Mucosa of descending colon (tissue), 3 donors: ENCODE data around the gene MTA3. TPM values are rescaled to one million over a fixed set of nuclear protein-coding genes. Genes with fewer than 3 reads are reported as not detected.
A peak's percentile ranks its signal among the peaks of the same experiment; 100 is the strongest.

ENCODE experiments used
- ATAC-seq: fragments of 200-7000 bp; cut with Tn5 transposase; one replicate; pipeline ENCODE4 v1.9.1; 2020; ENCODE audit warnings: mild to moderate bottlenecking, moderate library complexity
- DNase-seq, 3 donors: peaks; one replicate each; pipeline ENCODE4 v3.0.0-alpha.2; 2020
- H3K36me3 ChIP-seq: fragments of 200-600 bp; one replicate; pipeline ENCODE4 v1.8.0; 2021; ENCODE audit warnings: low read depth, mild to moderate bottlenecking
- H3K4me1 ChIP-seq: fragments of 200-600 bp; one replicate; pipeline ENCODE4 v1.8.0; 2021; ENCODE audit warnings: low read depth, mild to moderate bottlenecking
- H3K4me3 ChIP-seq: fragments of 200-600 bp; one replicate; pipeline ENCODE4 v1.8.0; 2021; ENCODE audit warnings: mild to moderate bottlenecking
- H3K9me3 ChIP-seq: fragments of 200-600 bp; one replicate; pipeline ENCODE4 v1.8.0; 2021; ENCODE audit warnings: mild to moderate bottlenecking
- CTCF ChIP-seq: fragments of 200-600 bp; IDR thresholded peaks from one replicate; pipeline ENCODE4 v1.8.0; 2022; ENCODE audit warnings: antibody characterized with exemption, mild to moderate bottlenecking
- intact Hi-C, 2 donors: fragments of 100-400 bp; cut with DNase I in 1 of 2; cut with micrococcal nuclease in 1 of 2; formaldehyde crosslinking; loops; one replicate each; pipeline versions ENCODE4 v1.11.0 to v1.11.1; 2022; cut with DNase I, micrococcal nuclease
- total RNA-seq, 3 donors: library from RNA; stranded (reverse); fragmentation: NEBNext Ultra II Directional in 2 of 3; extraction: Animal tissue kit (Norgen Biotek cat#: 25700) in 2 of 3; gene quantifications; one replicate each; pipeline versions ENCODE4 v1.2.1 to v1.2.4, GENCODE V29; 2021 to 2023
- donor health status: DM: no; HTN: no; CAD: no; lungs with moderate emphysema.
- donor health status: DM: no; HTN: no; CAD: no.
- donor health status: DM: no; HTN: yes; CAD: no.

MTA3 gene
- total RNA-seq, 3 donors from 2014 or later, result 44.8 to 58.9 (median 52.8) TPM

- H3K4me1 ChIP-seq, result no peaks in the 10 kb centered on the region
- H3K9me3 ChIP-seq, result no peaks in the 10 kb centered on the region
- no peak for DNase-seq
- intact Hi-C loops, result no loop called here
- H3K36me3 ChIP-seq, result no peaks in the 10 kb centered on the region
- no peak for TF ChIP-seq CTCF
- ATAC-seq, result no peak
- no peak overlapping the region for H3K4me3 ChIP-seq
Observed at GRCh38 chr2:42587526-42588117, 19.2 kb downstream of the MTA3 start.

- Histone ChIP-seq H3K4me3 (no peak overlapping the region), H3K9me3 (no peaks in the 10 kb centered on the region), H3K36me3 (no peaks in the 10 kb centered on the region), H3K4me1 (no peaks in the 10 kb centered on the region)
- intact Hi-C loops, result no loop called here
- no peak for TF ChIP-seq CTCF
- ATAC-seq (no peak), DNase-seq (no peak)
Observed at GRCh38 chr2:42588121-42588520, 19.7 kb downstream of the MTA3 start.

- DNase-seq (no peak), ATAC-seq (no peak)
- H3K4me3 ChIP-seq, result no peak overlapping the region
- TF ChIP-seq CTCF, result no peak
- no peaks in the 10 kb centered on the region for H3K4me1 ChIP-seq
- no peaks in the 10 kb centered on the region for H3K36me3 ChIP-seq
- no peaks in the 10 kb centered on the region for H3K9me3 ChIP-seq
- intact Hi-C loops, result no loop called here
Observed at GRCh38 chr2:42590176-42590575, 21.7 kb downstream of the MTA3 start.

GRCh38 chr2:42593282-42593681 is 24.9 kb downstream of the MTA3 start:
- Histone ChIP-seq H3K9me3 (no peaks in the 10 kb centered on the region), H3K4me3 (no peak overlapping the region), H3K36me3 (no peaks in the 10 kb centered on the region), H3K4me1 (no peaks in the 10 kb centered on the region)
- no peak for DNase-seq
- TF ChIP-seq CTCF, result no peak
- ATAC-seq, result peak; percentile 59
- intact Hi-C loops, result no loop called here

GRCh38 chr2:42598656-42599055 is 30.2 kb downstream of the MTA3 start:
- Histone ChIP-seq H3K9me3 (no peaks in the 10 kb centered on the region), H3K36me3 (no peaks in the 10 kb centered on the region), H3K4me3 (no peak overlapping the region), H3K4me1 (peaks cover 17% of the 10 kb centered on the region)
- intact Hi-C loops, result no loop called here
- no peak for DNase-seq
- TF ChIP-seq CTCF, result no peak
- no peak for ATAC-seq

- intact Hi-C loops, result no loop called here
- H3K9me3 ChIP-seq, result no peaks in the 10 kb centered on the region
- no peak overlapping the region for H3K4me3 ChIP-seq
- H3K4me1 ChIP-seq, result peaks cover 17% of the 10 kb centered on the region
- H3K36me3 ChIP-seq, result no peaks in the 10 kb centered on the region
- TF ChIP-seq CTCF, result no peak
- DNase-seq (no peak), ATAC-seq (peak; percentile 64)
Observed at GRCh38 chr2:42601076-42601475, 32.6 kb downstream of the MTA3 start.
